ENCODE data around the gene CTF1.

DNA sequence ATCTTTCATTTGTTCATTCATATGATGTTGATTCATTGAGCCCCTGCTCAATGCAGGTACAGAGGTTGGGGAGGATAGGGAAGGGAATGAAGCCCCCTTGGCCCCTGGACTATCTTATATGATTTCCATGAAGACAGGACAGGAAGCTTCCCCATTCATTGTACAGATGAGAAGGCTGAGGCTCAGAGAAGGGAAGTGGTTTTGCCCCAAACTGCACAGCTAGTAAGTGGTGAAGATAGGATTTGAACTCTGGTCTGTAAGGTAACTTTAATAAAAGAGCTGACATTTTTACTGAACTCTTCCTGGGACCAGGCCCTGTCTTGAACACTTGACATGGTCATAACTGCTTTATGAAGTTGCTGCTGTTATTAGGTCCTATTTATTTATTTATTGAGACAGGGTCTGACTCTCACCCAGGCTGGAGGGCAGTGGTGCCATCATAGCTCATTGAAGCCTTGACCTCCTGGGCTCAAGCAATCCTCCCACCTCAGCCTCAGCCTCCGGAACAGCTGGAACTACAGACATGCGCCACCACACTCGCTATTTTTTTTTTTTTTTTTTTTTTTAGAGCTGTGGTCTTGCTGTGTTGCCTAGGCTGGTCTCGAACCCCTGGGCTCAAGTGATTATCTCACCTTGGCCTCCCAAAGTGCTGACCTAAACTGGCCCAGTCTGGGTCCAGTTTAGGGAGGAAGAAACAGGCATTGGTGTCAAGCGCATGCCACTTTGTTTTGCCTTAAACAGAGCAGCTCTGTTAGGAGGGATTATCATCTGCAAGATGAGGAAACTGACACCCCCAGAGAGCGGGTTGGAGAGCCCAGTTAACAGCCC is 5.0 kb downstream of the CTF1 start:
- TF ChIP-seq ZBTB33 (IDR thresholded peaks at IDR 0.05; ENCODE audit: extremely low read depth, insufficient replicate concordance, low read length), result no peak
- no peak for TF ChIP-seq POLR2AphosphoS5 (IDR thresholded peaks at IDR 0.05; ENCODE audit: low read depth, low read length)

All from HCT116 (cell line).